Raji (cell line): ENCODE results near the gene PLEKHN1.

Source experiments
- POLR2A ChIP-seq: IDR thresholded peaks from 2 replicates; pipeline ENCODE4 v1.6.1; 2011; ENCODE audit warnings: low read depth, low read length, control low read depth; ENCODE audit not compliant: insufficient read depth

Gene PLEKHN1

GRCh38 chr1:972726-973458 is 6.6 kb downstream of the PLEKHN1 start:
- no peak for TF ChIP-seq POLR2A

GRCh38 chr1:973459-974292 is 7.4 kb downstream of the PLEKHN1 start:
- TF ChIP-seq POLR2A = no peak

- TF ChIP-seq POLR2A = no peak
Measured at GRCh38 chr1:974293-974640, 8.0 kb downstream of the PLEKHN1 start.

- no peak for TF ChIP-seq POLR2A
Measured at GRCh38 chr1:974687-975328, 8.5 kb downstream of the PLEKHN1 start.

- no peak for TF ChIP-seq POLR2A
Measured at GRCh38 chr1:975365-975764, 9.1 kb downstream of the PLEKHN1 start.

GRCh38 chr1:975896-976683 is 9.8 kb downstream of the PLEKHN1 start:
- TF ChIP-seq POLR2A = no peak

- no peak for TF ChIP-seq POLR2A
Measured at GRCh38 chr1:978069-978834, 12.0 kb downstream of the PLEKHN1 start.

- TF ChIP-seq POLR2A = no peak
Measured at GRCh38 chr1:978835-979743, 12.8 kb downstream of the PLEKHN1 start.

- no peak for TF ChIP-seq POLR2A
Measured at GRCh38 chr1:979744-980072, 13.4 kb downstream of the PLEKHN1 start.

GRCh38 chr1:980137-980571 is 13.9 kb downstream of the PLEKHN1 start:
- TF ChIP-seq POLR2A = no peak

GRCh38 chr1:980602-981395 is 14.5 kb downstream of the PLEKHN1 start:
- no peak for TF ChIP-seq POLR2A

- TF ChIP-seq POLR2A = no peak
Measured at GRCh38 chr1:981491-981954, 15.2 kb downstream of the PLEKHN1 start.
